Measurements from ENCODE around the gene SLC4A11.

DNA sequence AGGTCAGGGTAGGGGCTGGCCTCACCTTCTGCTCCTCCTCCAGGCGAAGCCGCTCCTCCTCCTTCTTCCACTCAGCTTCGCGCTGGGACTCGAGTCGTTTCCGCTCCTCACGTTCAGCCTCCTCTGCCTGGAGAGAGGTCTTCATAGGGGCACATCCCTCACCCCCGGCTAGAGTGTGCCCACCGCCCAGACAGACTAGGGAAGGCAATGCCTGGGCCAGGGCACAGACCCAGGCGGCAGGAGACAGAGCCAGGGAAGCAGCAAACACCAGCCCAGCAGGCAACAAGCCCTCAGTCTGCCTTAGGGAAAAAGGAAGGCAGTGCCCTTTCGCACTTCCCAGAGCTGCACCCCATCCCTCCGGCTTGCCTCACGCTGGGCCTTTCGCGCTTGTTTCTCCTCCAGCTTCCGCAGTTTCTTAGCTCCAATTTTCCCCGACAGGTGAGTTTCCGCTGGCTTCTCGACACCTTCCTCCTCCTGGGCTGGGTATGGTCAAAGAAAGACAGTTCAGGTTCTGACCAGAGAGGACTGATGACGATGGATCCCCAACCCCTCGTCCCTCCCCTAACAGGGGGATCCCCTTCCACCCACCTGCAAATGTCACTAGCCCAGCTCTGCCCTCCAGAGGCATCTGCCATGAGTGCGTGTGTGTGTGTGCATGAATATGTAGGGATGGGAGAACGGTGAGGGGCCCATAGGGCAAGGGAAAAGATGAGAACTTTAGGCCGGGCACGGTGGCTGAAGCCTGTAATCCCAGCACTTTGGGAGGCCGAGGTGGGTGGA, 38.8 kb downstream of the SLC4A11 start:
- TF ChIP-seq, protein P1, sequence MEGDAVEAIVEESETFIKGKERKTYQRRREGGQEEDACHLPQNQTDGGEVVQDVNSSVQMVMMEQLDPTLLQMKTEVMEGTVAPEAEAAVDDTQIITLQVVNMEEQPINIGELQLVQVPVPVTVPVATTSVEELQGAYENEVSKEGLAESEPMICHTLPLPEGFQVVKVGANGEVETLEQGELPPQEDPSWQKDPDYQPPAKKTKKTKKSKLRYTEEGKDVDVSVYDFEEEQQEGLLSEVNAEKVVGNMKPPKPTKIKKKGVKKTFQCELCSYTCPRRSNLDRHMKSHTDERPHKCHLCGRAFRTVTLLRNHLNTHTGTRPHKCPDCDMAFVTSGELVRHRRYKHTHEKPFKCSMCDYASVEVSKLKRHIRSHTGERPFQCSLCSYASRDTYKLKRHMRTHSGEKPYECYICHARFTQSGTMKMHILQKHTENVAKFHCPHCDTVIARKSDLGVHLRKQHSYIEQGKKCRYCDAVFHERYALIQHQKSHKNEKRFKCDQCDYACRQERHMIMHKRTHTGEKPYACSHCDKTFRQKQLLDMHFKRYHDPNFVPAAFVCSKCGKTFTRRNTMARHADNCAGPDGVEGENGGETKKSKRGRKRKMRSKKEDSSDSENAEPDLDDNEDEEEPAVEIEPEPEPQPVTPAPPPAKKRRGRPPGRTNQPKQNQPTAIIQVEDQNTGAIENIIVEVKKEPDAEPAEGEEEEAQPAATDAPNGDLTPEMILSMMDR (IDR thresholded peaks at IDR 0.05; ENCODE audit: insufficient read depth, low read length, poor library complexity, severe bottlenecking): no peak
- no peak for TF ChIP-seq EZH2phosphoT487 (conservative IDR thresholded peaks at IDR 0.05; ENCODE audit: low read length)
